ENCODE results near the gene CYP2R1. TPM values are rescaled to one million over a fixed set of nuclear protein-coding genes. Genes with fewer than 3 reads are reported as not detected.
A peak's percentile ranks its signal among the peaks of the same experiment; 100 is the strongest.

The CYP2R1 gene
- total RNA-seq, 1 donor = 10.2 TPM

DNA sequence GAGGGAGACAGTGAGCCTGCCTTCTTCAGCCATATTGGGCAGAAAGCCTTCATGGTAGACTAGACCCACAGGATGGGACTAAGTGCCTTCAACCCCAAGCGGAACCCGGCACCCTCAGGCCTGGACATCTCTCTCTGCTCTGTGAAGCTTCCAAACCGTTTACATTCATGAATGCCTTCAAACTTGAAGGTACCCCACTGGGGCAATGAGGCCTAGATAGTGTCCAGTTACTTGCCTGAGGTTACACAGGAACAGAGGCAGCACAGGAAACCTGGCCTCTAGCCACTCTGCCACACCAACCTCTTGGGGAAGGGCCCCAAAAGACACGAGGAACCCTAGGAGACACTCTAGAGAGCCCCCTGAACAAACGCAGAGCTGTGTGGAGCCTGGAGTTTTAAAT is 14.5 kb upstream of the CYP2R1 start:
- TF ChIP-seq, protein P1, sequence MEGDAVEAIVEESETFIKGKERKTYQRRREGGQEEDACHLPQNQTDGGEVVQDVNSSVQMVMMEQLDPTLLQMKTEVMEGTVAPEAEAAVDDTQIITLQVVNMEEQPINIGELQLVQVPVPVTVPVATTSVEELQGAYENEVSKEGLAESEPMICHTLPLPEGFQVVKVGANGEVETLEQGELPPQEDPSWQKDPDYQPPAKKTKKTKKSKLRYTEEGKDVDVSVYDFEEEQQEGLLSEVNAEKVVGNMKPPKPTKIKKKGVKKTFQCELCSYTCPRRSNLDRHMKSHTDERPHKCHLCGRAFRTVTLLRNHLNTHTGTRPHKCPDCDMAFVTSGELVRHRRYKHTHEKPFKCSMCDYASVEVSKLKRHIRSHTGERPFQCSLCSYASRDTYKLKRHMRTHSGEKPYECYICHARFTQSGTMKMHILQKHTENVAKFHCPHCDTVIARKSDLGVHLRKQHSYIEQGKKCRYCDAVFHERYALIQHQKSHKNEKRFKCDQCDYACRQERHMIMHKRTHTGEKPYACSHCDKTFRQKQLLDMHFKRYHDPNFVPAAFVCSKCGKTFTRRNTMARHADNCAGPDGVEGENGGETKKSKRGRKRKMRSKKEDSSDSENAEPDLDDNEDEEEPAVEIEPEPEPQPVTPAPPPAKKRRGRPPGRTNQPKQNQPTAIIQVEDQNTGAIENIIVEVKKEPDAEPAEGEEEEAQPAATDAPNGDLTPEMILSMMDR (IDR thresholded peaks at IDR 0.05; ENCODE audit: insufficient read depth, low read length) = no peak
- no peak overlapping the region for H3K4me3 ChIP-seq (ENCODE audit: low read depth, low read length)
- no peak for DNase-seq (ENCODE audit: low read depth)

DNA sequence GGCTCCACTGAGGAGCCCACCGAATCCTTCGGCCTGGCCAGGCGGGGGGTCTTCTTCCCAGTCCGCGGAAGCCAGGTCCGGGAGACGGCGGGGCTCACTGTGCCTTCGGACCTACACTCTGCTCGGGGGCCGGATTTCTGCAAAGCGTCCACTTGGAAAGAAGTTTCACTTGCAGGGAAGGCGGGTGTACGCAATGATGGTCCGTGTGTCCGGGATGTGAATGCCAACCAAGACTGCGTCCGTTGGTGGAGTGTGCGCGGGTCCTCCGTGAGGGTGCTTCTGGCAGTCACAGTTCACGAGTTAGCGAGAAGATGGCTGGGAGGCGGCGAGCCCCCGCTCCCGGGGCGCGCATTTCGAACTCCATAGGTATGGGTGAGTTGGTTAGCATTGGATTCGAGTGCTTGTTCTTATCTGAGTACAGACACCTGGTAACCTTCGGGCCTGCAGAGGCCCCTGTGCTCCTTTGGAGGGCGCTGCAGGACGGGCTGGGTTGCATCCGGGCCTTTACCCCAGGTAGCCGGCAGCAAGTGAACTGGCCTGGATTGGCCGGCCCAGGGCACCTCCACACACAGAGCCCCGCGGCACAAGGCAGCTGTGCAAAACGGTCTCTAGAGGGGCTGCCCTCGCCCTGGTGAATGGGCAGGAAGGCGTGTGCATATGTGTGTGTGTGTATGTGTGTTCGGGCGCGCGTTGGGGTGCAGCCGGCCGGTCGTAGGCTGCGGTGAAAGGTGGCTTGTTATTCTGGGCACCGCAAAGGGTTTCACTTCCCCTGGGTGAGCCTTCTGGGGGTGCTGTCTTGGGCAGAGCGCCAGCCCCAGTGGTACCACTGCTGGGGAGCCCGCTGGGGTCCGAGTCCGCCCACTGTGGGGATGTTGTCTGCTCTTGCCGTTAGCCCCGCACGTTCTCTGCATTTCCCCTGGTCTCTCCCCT is 13.3 kb upstream of the CYP2R1 start:
- TF ChIP-seq, protein P1 (IDR thresholded peaks at IDR 0.05; ENCODE audit: insufficient read depth, low read length) = peak; percentile 53
- DNase-seq (ENCODE audit: low read depth) = peak; percentile 33
- H3K4me3 ChIP-seq (ENCODE audit: low read depth, low read length) = peak overlapping the region; percentile 59

DNA sequence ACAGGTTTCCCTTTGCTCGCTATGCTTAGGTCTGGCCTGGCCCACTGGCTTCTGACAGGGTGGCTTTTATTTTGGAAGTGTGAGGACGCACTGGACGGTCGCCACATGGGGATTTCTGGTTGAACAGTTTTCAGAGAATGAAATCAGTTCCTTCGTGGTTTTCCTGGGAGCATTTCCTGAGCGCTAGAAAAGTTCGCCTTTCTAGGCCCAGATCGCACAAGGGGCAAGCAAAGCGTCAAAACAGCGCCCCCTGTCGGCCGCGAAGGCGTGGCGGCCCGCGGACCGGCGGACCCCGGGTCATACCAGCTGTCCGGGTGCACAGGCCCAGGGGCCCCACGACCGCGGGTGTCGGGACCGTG is 12.7 kb upstream of the CYP2R1 start:
- DNase-seq (ENCODE audit: low read depth) = peak; percentile 74
- TF ChIP-seq, protein P1 (IDR thresholded peaks at IDR 0.05; ENCODE audit: insufficient read depth, low read length) = peak; percentile 83
- H3K4me3 ChIP-seq (ENCODE audit: low read depth, low read length) = peak overlapping the region; percentile 59

DNA sequence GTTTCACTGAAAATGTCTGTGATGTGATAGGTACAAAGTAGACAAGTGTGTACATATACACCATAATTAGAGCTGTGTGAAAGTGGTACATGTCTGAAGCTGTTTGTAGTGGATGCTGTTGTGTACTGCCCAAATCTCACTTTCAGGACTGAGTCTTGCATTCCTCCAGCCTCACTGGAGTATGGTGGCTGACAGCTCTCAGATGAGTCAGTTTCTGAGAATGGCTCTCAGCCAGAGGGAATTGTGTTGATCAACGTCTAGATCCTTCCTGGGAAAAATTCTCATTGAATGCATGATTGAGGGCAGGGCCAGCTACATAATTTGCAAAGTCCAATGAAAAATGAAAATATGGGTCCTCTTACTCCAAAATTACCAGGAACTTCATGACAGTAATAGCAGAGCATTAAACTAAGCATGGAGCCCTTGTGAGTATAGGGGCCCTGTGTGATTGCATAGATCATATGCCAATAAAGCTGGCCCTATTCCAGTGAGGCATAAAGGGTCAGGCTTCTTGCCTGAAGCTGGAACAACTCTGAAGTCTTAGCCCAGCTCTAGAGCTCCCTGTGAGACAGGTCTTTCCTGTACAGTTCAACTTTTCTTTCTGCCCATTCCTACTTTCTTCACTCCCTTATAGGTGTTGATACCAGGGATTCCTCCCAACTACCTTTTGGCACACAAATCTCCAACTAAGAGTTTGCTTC is 10.8 kb upstream of the CYP2R1 start:
- TF ChIP-seq, protein P1 (IDR thresholded peaks at IDR 0.05; ENCODE audit: insufficient read depth, low read length) = no peak
- H3K4me3 ChIP-seq (ENCODE audit: low read depth, low read length) = no peak overlapping the region
- peak; percentile 68 for DNase-seq (ENCODE audit: low read depth)

DNA sequence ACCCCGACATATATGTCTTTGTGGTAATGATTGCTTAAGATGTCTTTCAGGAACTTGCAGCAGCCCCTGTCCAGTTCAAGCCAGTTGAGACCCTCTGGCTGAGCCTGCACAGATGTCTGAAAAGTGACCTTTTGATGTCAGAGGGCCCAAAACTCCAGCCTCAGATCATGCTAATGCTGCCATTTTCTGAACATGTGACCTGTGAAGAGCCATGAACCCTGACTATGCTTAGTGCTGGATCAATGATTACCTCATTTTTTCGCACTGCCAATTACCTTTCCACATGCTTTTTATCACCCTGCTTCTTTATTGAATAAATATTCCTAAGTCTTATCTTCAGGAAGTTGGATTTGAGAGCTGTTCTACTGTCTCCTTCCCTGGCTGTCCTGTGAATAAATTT is 6.9 kb upstream of the CYP2R1 start:
- DNase-seq (ENCODE audit: low read depth) = no peak
- TF ChIP-seq, protein P1 (IDR thresholded peaks at IDR 0.05; ENCODE audit: insufficient read depth, low read length) = no peak
- H3K4me3 ChIP-seq (ENCODE audit: low read depth, low read length) = no peak overlapping the region

DNA sequence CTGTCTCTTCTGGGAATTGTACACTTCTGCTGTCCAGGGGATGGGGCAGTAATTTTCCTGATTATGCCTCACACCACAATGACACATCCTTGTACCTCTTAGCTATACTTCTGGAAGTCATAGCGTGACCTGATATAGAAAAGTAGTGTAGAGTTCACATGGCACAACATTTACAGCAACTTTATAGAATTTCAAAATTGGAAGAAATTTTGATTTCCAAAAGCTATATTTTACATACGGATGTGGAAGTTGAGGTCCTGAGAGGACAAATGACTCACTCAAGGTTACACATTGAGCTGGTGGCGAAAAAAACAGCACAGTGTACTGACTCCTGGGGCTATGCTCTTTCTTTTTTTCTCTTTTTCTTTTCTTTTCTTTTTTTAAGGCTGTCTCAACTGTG is 6.3 kb upstream of the CYP2R1 start:
- no peak overlapping the region for H3K4me3 ChIP-seq (ENCODE audit: low read depth, low read length)
- TF ChIP-seq, protein P1 (IDR thresholded peaks at IDR 0.05; ENCODE audit: insufficient read depth, low read length) = no peak
- no peak for DNase-seq (ENCODE audit: low read depth)

Data from fibroblast of the aortic adventitia (primary cell).